Transverse colon (tissue), 3 donors: ENCODE measurements around the gene CREB5.

Source experiments
- CTCF ChIP-seq, 5 experiments: fragments of 200-600 bp in 3 of 5; fragments of 450-650 bp in 2 of 5; sonication (generic) in 3 of 5; IDR thresholded peaks; 1 replicate in 2 of 5; 2 replicates in 3 of 5; pipeline ENCODE4 v1.5.1; 2016 to 2017; ENCODE audit warnings: antibody characterized with exemption in 5 of 5, inconsistent platforms in 3 of 5, mild to moderate bottlenecking in 2 of 5, moderate library complexity in 1 of 5
- EP300 ChIP-seq: sonication (generic); formaldehyde crosslinking; IDR thresholded peaks from one replicate; pipeline ENCODE4 v1.6.1; 2017; ENCODE audit warnings: antibody characterized with exemption, low read depth
- POLR2A ChIP-seq: fragments of 450-650 bp; IDR thresholded peaks from one replicate; pipeline ENCODE4 v1.6.1; 2016; ENCODE audit warnings: antibody characterized with exemption, mild to moderate bottlenecking, moderate library complexity

- TF ChIP-seq EP300 (no peak), CTCF (IDR thresholded peaks at IDR 0.05) (no peak), POLR2A (no peak)
These were observed 302.3 kb downstream of the CREB5 start for GRCh38 chr7:28714459-28715120.
